Activated CD4-positive, alpha-beta T cell treated with anti-CD3 and anti-CD28 coated beads, Interleukin-2, amount 50 U/mL, for 48 hours (primary cell): ENCODE measurements around the gene ABHD3.
"Not testable (repeated sequence)": the region's sequence is repeated elsewhere in the genome, so short reads cannot be mapped to it uniquely, and the experiment has no call there.

ENCODE experiments used
- DNase-seq, 2 experiments: peaks; one replicate each; pipeline ENCODE4 v3.0.0-alpha.2; 2020

The ABHD3 gene

GRCh38 chr18:21703241-21703820, 1.2 kb downstream of the ABHD3 start:
- peak; percentile 24 to 29 for DNase-seq

GRCh38 chr18:21702602-21703001, 2.0 kb downstream of the ABHD3 start:
- no peak for DNase-seq

- DNase-seq = no peak
These were observed 3.0 kb downstream of the ABHD3 start for GRCh38 chr18:21701621-21702020.

GRCh38 chr18:21700528-21701075, 4.0 kb downstream of the ABHD3 start:
- DNase-seq = no peak

- DNase-seq = no peak
These were observed 11.3 kb downstream of the ABHD3 start for GRCh38 chr18:21693322-21693721.

GRCh38 chr18:21689736-21690135, 14.8 kb downstream of the ABHD3 start:
- DNase-seq = no peak

- no peak for DNase-seq
These were observed 18.1 kb downstream of the ABHD3 start for GRCh38 chr18:21686282-21687105.

- not testable (repeated sequence) for DNase-seq
These were observed 19.0 kb downstream of the ABHD3 start for GRCh38 chr18:21685556-21685981.

GRCh38 chr18:21684731-21685130, 19.8 kb downstream of the ABHD3 start:
- no peak for DNase-seq

- peak; percentile 15 to 19 for DNase-seq
These were observed 22.1 kb downstream of the ABHD3 start for GRCh38 chr18:21682371-21683051.

GRCh38 chr18:21680161-21680560, 24.4 kb downstream of the ABHD3 start:
- no peak for DNase-seq

- DNase-seq = no peak
These were observed 25.7 kb downstream of the ABHD3 start for GRCh38 chr18:21678859-21679258.

GRCh38 chr18:21675354-21675753, 29.2 kb downstream of the ABHD3 start:
- DNase-seq = peak; percentile 34 to 47

- no peak for DNase-seq
These were observed 31.9 kb downstream of the ABHD3 start for GRCh38 chr18:21672521-21673267.

- no peak for DNase-seq
These were observed 34.8 kb downstream of the ABHD3 start for GRCh38 chr18:21669736-21670285.

GRCh38 chr18:21664069-21664468, 40.5 kb downstream of the ABHD3 start:
- no peak for DNase-seq

GRCh38 chr18:21663578-21663977, 41.0 kb downstream of the ABHD3 start:
- no peak for DNase-seq

GRCh38 chr18:21662581-21662980, 42.0 kb downstream of the ABHD3 start:
- no peak for DNase-seq

- no peak for DNase-seq
These were observed 44.5 kb downstream of the ABHD3 start for GRCh38 chr18:21660078-21660477.

GRCh38 chr18:21656402-21656801, 48.2 kb downstream of the ABHD3 start:
- DNase-seq = no peak

- DNase-seq = no peak
These were observed 51.2 kb downstream of the ABHD3 start for GRCh38 chr18:21653361-21653760.

GRCh38 chr18:21652073-21652472, 52.5 kb downstream of the ABHD3 start:
- DNase-seq = no peak

GRCh38 chr18:21650311-21650710, 54.3 kb downstream of the ABHD3 start:
- no peak for DNase-seq
